ENCODE results near the gene ERICH6B. TPM values are rescaled to one million over a fixed set of nuclear protein-coding genes. Genes with fewer than 3 reads are reported as not detected.

The ERICH6B gene
- total and polyA plus RNA-seq, 3 donors from 2014 or later, result 2.4 to 6.9 (median 2.4) TPM

DNA sequence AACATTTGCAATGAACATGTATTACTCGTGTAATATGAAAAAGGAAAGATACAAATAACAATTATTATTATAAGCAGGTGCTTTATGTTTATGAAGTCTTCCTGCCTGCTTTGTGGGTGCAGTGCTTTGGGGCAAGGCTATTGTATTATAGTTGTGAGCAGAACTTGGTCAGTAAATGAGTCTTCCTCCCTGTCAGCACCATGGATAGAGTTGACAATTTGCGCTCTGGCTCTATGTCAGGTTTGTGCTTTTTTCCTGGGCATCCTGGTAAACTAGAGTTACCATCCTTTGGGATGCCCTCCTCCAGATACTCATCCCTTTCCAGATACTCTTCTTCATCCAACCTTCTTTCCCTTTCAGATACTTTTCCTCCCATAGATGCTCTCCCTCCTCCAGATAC, 19.6 kb downstream of the ERICH6B start:
- intact Hi-C loops (cut with DNase I; ENCODE audit: low total_unique reads), result no loop called here
- H3K27me3 ChIP-seq, result no peaks in the 10 kb centered on the region
- no peak overlapping the region for H3K4me3 ChIP-seq
- H3K27ac ChIP-seq, result no peak overlapping the region
- no peaks in the 10 kb centered on the region for H3K9me3 ChIP-seq
- DNase-seq, result no peak
- no peaks in the 10 kb centered on the region for H3K36me3 ChIP-seq (ENCODE audit: low read depth, missing control alignments)
- TF ChIP-seq POLR2A (IDR thresholded peaks at IDR 0.05), result no peak
- TF ChIP-seq, protein P1, sequence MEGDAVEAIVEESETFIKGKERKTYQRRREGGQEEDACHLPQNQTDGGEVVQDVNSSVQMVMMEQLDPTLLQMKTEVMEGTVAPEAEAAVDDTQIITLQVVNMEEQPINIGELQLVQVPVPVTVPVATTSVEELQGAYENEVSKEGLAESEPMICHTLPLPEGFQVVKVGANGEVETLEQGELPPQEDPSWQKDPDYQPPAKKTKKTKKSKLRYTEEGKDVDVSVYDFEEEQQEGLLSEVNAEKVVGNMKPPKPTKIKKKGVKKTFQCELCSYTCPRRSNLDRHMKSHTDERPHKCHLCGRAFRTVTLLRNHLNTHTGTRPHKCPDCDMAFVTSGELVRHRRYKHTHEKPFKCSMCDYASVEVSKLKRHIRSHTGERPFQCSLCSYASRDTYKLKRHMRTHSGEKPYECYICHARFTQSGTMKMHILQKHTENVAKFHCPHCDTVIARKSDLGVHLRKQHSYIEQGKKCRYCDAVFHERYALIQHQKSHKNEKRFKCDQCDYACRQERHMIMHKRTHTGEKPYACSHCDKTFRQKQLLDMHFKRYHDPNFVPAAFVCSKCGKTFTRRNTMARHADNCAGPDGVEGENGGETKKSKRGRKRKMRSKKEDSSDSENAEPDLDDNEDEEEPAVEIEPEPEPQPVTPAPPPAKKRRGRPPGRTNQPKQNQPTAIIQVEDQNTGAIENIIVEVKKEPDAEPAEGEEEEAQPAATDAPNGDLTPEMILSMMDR (IDR thresholded peaks at IDR 0.05), result no peak
- no peaks in the 10 kb centered on the region for H3K4me1 ChIP-seq
- WGBS, 2 donors, result 58 to 63% methylated on average over 2 of the region's 2 CpGs

DNA sequence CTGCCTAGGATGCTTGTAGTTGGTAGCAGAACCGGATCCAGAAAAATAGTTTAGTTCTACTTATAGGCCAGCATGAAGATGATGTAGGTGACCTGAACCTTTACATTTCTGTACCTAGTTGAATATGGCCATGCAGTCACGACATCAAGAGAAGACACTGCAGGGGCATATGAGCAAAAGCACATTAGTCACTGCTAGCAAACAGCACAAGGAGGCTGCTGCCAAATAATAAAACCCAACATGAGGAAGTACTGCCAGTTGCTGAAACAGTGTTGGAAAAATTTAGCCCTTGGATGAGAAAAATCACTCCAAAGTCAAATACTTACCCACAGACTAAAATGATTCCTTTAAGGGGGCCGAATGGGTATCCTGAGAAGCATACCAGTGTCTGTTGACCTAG, 20.8 kb downstream of the ERICH6B start:
- intact Hi-C loops (cut with DNase I; ENCODE audit: low total_unique reads), result no loop called here
- Histone ChIP-seq H3K27ac (no peak overlapping the region), H3K9me3 (no peaks in the 10 kb centered on the region), H3K4me1 (no peaks in the 10 kb centered on the region), H3K27me3 (no peaks in the 10 kb centered on the region), H3K36me3 (ENCODE audit: low read depth, missing control alignments) (no peaks in the 10 kb centered on the region), H3K4me3 (no peak overlapping the region)
- 74 to 75% methylated on average over 3 of the region's 3 CpGs for WGBS, 2 donors
- DNase-seq, result no peak
- TF ChIP-seq, protein P1 (IDR thresholded peaks at IDR 0.05), result no peak
- TF ChIP-seq POLR2A (IDR thresholded peaks at IDR 0.05), result no peak

- Histone ChIP-seq H3K9me3 (no peaks in the 10 kb centered on the region), H3K36me3 (ENCODE audit: low read depth, missing control alignments) (no peaks in the 10 kb centered on the region), H3K4me1 (no peaks in the 10 kb centered on the region), H3K27me3 (no peaks in the 10 kb centered on the region), H3K27ac (no peak overlapping the region), H3K4me3 (no peak overlapping the region)
- TF ChIP-seq POLR2A (IDR thresholded peaks at IDR 0.05), result no peak
- TF ChIP-seq, protein P1 (IDR thresholded peaks at IDR 0.05), result no peak
- intact Hi-C loops (cut with DNase I; ENCODE audit: low total_unique reads), result no loop called here
- DNase-seq, result no peak
- 88 to 90% methylated on average over 2 of the region's 2 CpGs for WGBS, 2 donors
These were observed 21.3 kb downstream of the ERICH6B start for GRCh38 chr13:45594227-45594626.

GRCh38 chr13:45592758-45593157, 22.8 kb downstream of the ERICH6B start:
- no peak for TF ChIP-seq POLR2A (IDR thresholded peaks at IDR 0.05)
- TF ChIP-seq, protein P1 (IDR thresholded peaks at IDR 0.05), result no peak
- Histone ChIP-seq H3K36me3 (ENCODE audit: low read depth, missing control alignments) (no peaks in the 10 kb centered on the region), H3K27ac (no peak overlapping the region), H3K4me3 (no peak overlapping the region), H3K27me3 (no peaks in the 10 kb centered on the region), H3K9me3 (no peaks in the 10 kb centered on the region), H3K4me1 (no peaks in the 10 kb centered on the region)
- intact Hi-C loops (cut with DNase I; ENCODE audit: low total_unique reads), result no loop called here
- no peak for DNase-seq
- WGBS, 2 donors, result 89 to 93% methylated on average over 2 of the region's 2 CpGs

DNA sequence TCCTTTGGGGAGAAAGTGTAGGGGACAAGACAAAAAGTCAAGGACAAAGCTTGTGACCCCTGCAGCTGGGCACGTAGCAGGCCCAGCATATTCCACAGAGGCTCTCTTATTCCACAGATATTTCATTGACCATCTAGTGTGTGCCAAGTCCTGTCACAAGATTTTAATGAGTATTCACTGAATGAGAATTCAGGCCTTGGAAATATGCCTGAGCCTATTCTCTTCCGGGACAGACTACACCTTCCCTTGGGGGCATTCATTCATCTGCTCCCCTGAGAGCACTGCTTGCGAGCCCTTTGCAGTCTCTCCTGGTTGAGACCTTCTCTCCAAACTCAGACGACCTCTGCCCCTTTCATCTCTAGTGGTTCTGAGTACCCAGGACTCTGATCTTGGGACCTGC, 25.5 kb downstream of the ERICH6B start:
- intact Hi-C loops (cut with DNase I; ENCODE audit: low total_unique reads), result no loop called here
- Histone ChIP-seq H3K27ac (no peak overlapping the region), H3K4me3 (no peak overlapping the region), H3K4me1 (no peaks in the 10 kb centered on the region), H3K27me3 (no peaks in the 10 kb centered on the region), H3K36me3 (ENCODE audit: low read depth, missing control alignments) (no peaks in the 10 kb centered on the region), H3K9me3 (no peaks in the 10 kb centered on the region)
- DNase-seq, result no peak
- 77 to 78% methylated on average over 4 of the region's 4 CpGs for WGBS, 2 donors
- TF ChIP-seq POLR2A (IDR thresholded peaks at IDR 0.05), result no peak
- TF ChIP-seq, protein P1 (IDR thresholded peaks at IDR 0.05), result no peak

Data from testis (tissue), 3 donors.